Stimulated activated CD8-positive, alpha-beta memory T cell treated with anti-CD3 and anti-CD28 coated beads, Interleukin-12 subunit alpha, Interleukin-12 subunit beta, amount 100 ng/mL, for 24 hours (primary cell): ENCODE data around the gene SEC23IP.

Experiments used
- DNase-seq: peaks from one replicate; pipeline ENCODE4 v3.0.0-alpha.2; 2020; ENCODE audit errors: extremely low read depth

SEC23IP gene

DNA sequence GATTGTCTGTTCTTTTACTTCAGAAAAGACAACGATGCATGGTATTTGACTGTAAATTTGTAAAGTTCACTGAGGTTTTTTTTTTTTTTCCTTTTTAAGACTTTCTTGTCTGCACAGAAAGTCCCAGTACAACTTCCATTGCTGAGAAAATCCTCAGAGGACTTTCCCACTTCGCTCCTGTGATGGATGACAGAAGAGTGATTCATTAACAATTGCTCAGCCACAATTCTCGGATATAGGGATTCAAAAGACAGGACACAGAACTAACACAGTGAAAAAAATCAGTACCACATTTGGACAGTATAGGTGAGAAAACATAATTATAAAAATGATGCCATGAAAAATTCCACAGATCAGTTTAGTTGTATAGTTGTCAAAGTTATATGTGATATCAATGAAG, 48.0 kb downstream of the SEC23IP start:
- DNase-seq = no peak

DNA sequence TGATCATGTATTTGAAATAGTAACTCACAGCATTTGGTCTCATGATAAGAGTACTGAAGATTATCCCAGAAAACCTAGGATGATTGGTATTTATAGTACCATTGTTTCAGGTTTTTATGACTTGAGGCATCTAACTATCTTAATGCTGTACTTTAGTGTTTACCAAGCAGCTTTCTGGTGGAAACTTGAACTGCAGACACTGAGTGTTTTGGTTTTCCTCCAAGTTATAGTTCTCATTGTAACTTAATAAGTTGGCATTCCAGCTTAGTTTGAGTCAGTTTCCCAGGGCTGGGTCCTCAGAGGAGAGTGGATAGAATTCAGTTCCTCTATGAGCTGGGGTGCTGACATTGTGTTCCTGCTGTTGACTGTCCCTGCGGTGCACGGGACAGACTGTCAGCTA, 50.4 kb downstream of the SEC23IP start:
- no peak for DNase-seq

DNA sequence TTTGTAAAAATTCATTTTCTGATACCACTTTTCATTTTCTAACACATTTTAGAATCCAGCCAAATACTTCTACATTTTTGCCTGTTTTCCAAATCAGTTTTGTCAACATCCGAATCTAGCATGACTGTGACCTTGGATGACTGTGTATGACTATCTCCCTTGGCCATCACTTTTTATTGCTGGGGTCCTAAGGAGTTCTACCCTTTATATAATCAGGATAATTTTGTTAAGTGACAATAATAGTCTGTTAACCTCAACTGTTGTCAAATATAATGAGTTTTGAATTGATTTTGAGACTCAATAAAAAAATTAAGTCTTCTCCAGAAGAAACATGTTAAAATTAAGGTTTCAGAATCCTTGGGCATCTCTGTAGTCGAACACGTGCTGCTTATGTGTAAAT, 53.3 kb downstream of the SEC23IP start:
- DNase-seq = no peak

DNA sequence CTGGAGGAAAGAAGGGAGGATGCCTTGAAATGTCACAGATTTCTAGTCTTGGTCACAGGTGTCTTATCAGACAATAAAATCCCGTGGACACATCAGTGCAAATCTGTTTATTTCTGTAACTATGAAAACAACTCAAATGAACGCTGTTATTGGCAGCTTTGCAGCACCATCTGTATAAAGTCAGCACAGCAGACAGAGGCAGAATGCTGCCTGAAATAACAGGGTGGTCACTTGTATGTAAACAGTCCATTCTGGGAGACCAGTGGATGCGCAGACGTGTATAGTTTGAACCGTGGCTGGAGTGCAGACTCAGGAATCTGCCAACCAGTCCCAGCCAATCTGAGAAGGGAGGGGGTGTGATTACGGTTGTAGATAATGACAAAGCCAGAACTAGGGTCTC, 54.8 kb downstream of the SEC23IP start:
- DNase-seq = no peak

DNA sequence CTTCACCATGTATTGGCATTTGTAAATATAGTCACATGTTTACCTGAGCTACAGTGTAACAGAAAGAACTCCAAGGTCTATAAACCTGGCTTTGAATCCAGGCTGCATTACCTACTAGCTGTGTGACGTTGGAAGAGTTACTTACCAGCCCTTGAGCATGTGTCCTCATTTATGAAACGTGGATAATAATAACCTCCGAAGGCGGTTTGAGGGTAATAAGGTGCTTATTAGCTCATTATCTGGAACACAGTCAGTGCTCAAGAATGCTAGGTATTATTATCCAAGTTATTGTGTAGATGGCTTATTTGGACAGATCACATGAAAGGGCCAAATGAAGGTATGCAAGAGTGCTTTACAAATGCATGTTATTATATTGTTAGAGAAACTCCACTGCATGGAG, 64.9 kb downstream of the SEC23IP start:
- no peak for DNase-seq

DNA sequence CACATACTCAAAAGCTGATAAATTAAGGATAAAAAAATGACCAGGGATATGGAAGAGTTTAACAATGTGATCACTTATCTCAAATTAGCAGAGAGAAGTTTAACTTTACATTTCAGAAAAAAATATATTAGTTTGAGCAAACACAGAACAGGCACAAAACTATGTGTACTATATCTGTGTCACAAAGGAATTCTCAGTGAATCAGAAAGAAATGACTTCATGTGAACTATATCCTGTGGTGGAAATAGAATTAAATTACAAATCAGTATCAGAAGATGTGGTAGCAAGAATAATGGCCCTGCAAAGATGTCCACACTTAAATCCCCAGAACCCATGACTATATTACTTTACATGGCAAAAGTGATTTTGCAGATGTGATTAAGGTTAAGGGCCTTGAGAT, 70.3 kb downstream of the SEC23IP start:
- no peak for DNase-seq

DNA sequence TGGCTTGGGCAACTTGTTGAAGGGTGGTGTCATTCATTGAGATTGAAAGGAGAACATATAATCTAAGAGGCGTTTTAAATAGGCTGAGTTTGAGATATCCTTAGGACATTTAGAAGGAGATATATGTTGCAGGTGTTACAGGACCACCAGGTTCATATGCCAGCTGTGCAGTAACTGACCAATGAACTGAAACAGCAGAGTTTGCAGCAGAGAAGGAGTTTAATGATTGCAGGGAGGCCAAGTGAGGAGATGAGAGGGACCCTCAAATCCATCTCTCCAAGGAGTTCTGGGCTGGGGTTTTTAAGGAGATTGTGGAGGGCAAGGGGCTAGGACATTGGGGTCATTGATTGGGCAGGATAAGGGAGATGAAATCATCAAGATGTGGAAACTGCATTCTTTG, 74.5 kb downstream of the SEC23IP start:
- no peak for DNase-seq

DNA sequence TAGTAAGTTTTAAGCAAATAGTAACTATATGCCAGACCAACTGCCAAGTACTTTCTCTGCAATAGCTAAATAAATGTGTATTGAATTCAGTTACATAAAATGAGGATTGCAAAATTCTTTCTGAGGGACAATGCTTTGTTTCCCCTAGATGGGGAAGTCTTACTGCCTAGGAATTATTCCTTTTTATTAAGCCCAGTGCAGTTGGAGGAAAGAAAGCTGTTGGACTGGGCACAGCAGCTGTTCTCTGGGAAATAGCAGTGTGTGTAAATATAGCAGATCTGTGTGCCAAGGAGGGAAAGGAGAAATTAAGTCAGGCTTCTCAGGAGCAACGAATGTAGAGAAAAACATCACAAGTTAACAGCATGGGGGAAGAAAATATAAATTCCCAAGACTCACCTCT, 77.1 kb downstream of the SEC23IP start:
- DNase-seq = no peak

DNA sequence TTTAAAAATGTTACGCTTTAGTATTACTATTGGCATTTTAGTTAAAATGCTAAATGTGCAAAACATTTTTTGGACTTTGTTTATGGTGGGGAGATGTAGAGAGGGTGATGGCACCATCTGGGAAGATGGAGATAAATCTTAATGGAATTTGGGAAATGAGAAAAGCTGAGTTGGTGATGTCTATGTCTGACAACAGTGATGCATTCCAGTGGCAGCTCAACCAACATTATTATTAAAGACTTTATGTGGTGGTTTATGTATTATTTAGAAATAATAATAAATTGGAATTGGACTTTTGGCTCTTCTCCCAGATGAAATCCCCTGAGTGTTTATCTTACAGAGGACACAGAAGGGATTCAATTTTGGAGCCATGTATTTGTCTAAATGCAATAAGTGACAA, 77.6 kb downstream of the SEC23IP start:
- DNase-seq = no peak

DNA sequence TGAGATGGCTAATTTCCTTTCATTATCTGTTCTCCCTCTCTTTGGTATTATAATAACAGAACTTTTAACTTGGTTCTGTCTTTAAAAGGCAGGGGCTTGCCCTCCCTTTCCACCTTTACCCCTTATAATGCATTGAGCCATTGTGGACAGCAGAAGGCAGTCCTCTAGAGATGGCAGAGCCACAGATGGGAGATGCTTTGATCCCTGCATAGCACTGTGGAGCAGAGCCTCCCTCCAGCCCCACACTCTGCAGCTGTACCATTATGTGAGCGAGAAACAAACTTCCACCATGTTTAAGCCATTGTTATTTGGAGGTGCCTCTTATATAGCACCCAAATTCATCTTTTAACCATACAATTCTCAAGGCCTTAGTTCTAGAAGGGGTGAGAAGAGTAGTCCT, 78.4 kb downstream of the SEC23IP start:
- no peak for DNase-seq

DNA sequence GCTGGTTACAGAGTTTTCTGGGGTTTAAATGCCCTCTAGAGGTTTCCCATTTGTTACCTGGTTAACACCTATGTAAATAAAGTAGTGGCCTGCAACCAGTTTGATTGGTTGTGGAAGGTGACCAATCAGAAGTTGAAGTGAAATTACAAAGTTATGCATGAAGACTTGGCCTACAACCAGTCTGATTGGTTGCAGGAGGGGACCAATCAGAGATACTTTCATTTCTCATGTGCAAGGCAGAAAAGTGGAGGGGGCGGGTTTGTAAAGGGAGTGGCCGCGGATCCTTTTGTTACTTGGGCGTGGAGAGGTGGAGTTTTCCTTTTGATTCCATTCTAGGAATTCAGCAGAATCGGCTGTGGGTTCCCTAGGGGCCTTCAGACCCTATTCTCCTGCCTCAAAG, 80.8 kb downstream of the SEC23IP start:
- no peak for DNase-seq

DNA sequence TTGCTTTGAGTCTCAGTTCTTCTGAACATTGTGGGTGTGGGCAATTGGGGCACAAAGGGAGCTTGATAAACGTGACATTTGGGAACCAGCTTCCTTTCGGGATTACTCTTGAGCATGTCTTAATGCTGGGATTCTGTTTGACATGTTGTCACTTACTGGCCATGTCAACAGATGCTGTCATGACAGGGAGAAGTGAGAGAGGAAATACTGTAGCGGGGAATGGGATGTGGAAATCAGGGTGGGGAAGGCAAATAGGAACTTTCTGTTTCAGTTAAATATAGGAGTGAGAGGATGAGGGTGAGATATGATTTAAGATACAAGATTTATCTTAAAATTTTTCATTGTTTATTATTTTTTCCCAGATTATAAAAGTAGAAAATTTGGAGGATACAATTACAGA, 83.9 kb downstream of the SEC23IP start:
- no peak for DNase-seq

DNA sequence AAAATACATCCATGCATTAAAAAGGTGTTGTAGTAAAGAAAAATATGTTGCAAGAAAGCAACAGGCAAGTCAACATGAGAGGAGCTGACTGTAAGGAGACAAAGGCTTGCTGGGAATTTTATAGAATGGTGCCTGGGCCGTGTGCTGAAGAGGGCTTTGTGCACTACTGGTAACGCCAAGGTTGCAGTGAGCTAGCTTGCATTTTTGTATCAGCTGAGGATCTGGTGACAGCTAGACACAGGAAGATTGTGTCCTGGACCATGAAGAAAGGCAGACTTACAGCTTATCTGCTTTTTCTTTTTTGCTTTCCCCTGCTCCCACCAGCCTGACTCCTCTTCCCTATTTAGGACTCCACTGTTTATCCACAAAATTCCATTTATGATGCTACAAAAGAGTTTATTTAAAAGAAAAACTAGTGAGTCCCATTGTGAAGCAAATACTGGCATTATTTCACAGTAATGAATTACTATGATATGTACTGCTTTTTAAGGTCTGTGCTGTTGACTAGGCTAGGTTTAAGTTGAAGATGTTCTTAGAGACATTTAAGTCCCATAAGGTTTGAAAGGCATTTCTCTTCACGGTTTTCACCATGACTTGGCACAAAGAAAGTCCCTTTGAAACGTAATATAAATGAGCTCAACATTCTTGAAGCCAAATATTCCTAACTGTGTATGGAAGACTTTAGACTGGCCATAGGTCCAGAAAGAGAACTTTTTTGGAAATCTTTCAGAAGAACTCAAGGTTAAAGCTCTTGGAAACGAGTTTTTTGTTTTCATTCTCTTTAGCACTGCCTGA, 88.6 kb downstream of the SEC23IP start:
- no peak for DNase-seq

DNA sequence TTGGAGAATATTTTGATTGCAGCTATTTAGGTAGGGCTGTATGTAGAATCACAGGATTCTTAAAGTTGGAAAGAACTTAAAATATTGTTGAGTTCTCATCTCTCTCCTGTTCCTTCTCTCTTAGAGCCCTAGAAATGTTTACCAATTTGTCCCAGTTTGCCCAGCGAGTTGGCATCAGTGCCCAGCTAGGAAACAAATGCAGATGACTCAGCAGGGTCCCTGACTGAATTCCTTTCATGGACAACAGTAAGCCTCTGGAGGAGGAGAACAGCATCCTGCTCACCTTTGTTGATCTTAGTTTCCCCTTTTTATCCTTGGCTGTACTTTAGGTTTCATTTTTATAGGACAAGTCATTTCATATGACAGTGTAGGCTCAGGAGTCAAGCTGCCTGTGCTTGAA, 89.3 kb downstream of the SEC23IP start:
- no peak for DNase-seq

DNA sequence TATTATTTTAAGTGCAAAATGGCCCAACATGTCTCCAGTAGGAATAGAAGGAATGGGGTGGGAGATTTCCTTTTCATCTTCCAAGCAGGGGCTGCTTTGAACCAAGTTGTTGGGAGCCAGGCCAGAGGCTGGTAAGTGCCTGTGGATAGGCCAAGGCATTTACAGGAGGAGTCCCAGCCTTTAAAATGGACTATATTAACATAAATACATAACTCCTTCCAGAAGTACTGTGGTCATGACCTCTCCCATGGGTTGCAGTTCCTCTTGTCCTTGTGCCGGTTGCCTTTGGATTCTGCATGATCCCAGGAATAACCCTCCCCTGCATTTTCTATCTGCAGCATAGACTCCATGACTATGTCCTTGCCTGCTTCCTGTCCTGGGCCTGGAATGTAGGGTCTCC, 95.8 kb downstream of the SEC23IP start:
- DNase-seq = no peak

DNA sequence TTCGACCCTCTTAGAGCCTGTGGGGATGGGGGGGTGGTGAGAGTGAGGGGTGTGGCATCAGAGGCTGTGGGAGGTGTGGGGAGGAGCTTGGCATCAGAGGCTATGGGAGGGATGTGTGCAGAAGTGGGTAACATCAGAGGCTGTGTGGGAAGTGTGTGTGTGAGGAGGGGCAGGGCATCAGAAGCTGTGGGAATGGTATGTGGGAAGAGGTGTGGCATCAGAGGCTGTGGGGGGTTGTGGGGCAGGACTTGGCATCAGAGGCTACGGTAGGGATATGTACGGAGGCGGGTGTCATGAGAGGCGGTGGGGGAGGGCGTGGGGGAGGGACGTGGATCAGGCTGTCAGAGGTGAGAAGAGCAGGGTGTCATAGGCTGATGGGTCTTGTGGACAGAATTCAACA, 97.4 kb downstream of the SEC23IP start:
- no peak for DNase-seq

DNA sequence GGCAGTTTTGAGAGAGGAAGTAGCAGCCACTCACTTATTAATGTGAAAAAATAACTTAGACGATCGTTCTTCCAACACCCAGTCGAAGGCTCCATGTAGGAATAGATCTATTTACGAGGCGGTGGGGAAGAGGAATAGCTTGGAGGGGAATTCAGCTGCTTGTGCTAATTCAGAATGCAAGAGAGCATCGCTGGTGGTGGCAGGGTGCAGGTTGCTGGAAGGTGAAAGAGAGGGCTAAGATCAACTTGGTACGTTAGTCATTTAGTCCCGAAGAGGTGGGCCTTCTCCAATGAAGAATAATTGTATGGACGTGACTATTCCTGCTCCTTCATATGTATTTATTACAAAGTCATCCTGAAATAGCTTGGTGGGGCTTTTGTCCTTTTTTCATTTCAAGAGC, 98.5 kb downstream of the SEC23IP start:
- DNase-seq = no peak

DNA sequence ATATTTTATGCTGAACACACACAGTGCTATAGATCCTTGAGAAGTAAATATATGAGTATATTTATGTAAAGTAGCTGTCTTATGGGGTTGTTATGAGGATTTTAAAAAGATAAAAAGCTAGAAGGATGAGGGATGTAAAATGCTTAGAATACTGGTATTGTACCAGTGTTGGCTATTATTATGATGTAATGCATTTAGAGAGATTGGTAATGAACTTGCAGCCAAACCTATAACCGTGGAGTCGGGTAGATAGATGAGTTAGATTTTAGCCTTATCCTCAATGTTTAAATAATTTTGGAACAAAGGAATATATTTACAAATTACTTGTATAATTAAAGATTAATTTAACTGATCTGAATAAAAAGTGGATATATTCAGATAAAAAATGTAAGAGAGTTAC, 99.3 kb downstream of the SEC23IP start:
- no peak for DNase-seq
